Measurements from ENCODE around the gene TMC8.

The TMC8 gene

DNA sequence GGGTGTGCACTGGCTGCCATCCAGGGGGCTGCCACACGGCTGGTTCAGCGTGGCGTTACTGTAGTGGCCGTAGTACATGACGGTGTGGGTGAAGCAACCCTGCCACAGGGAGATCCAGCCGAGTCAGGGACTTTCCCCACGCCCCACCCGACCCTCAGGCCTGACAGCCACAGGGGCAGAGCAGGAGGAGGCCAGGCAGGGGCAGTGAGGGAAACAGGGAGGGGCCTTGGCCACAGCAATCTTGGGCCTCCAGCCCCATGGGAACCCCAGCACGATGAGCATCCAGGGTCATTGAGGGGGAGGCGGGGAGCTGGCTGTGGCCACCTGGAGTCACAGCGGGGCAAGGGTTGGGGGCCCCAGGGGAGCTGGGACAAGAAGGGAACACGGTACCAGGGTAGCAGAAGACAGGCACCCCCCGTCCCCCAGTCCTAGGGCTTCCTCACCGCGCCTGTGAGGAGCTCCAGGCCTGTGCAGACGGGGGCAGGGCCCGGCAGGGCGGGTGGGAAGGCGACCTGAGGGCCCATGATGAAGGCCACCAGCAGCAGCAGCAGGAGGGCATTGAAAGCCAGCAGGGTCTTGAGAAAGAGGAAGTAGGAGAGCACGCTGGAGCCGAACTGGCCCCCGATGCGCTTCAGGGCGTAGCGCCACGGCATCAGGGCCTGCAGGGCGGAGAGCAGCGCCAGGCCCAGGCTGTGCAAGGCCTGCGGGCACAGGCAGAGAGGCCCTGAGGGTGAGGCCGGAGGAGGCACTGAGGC, 6.3 kb upstream of the TMC8 start:
- no peak for DNase-seq

GRCh38 chr17:78124836-78125137, 5.8 kb upstream of the TMC8 start:
- no peak for DNase-seq

GRCh38 chr17:78125138-78125913, 5.2 kb upstream of the TMC8 start:
- no peak for DNase-seq

GRCh38 chr17:78125976-78126894, 4.3 kb upstream of the TMC8 start:
- no peak for DNase-seq

GRCh38 chr17:78126895-78127238, 3.7 kb upstream of the TMC8 start:
- no peak for DNase-seq

DNA sequence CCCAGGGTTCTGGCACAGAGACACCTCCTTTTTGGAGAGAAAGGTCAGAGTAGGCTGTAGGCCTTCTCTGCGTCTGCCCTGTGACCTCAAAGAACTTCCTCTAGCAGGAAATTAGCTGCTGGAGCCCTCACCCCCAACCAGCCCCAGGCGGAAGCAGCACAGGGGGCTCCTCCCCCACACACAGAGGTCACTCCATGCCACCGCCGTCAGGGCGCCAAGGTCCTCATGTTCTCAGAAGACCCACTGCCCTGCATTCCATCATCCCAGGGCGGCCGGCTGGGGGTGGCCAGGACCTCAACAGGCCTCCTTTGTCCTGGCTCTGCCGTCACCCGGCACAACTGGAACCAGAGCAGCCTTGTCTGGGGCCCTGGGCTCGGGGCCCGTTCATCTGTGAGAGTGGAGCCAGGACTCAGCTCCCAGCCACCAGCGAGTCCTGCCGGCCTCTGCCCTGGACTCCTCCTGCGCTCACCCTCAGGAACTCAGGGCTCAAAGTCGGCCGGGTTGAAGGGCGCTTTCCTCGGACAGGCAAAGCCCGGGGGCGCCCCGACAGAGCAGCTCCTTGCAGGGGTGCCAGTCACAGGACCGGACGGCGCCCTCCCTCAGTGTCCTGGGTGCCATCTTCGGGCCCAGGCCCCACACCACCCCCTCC, 3.2 kb upstream of the TMC8 start:
- peak; percentile 62 for DNase-seq

GRCh38 chr17:78127888-78128550, 2.6 kb upstream of the TMC8 start:
- DNase-seq = no peak

GRCh38 chr17:78128551-78129350, 1.8 kb upstream of the TMC8 start, which contains the start of gene TMC6:
TSS of gene TMC6 (minus strand) at chr17:78128755. CDS start at chr17:78126832, 1,923 bp downstream.
- peak; percentile 73 for DNase-seq

- no peak for DNase-seq
These were observed 1.1 kb upstream of the TMC8 start for GRCh38 chr17:78129351-78130089.

GRCh38 chr17:78130090-78130436, 508 bp upstream of the TMC8 start:
- DNase-seq = no peak

- peak; percentile 45 for DNase-seq
These were observed 857 bp downstream of the TMC8 start for GRCh38 chr17:78131172-78132083.

GRCh38 chr17:78132084-78132676, 1.6 kb downstream of the TMC8 start:
- no peak for DNase-seq

- DNase-seq = no peak
These were observed 2.2 kb downstream of the TMC8 start for GRCh38 chr17:78132767-78133178.

DNA sequence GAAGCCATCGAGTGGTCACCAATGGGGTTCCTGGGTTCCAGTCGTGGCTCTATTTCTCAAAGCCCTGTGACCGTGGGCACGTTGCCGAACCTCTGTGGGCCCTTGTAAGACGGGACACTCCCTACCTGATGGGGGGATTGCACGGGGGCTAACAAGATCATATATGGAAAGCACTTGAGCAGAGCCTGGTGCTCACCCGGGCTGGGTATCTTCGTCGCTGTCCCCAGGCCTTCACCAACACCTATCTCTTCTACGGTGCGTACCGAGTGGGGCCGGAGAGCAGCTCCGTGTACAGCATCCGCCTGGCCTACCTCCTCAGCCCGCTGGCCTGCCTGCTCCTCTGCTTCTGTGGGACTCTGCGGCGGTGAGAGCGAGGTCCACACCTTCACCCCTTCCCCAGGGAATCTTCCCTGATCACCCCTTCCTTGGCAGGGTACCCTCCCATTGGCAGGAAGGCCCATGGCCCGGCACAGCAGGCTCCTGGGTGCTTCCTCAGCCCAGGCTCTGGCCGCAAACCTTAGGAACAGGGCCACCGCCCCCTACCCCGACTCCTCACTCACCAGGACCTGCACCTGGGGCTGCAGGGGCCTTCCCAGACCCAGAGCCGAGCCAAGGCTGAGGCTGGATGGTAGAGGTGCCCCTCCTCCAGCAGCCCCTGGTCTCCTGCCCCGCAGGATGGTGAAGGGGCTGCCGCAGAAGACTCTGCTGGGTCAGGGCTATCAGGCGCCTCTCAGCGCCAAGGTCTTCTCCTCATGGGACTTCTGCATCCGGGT, 2.8 kb downstream of the TMC8 start:
- no peak for DNase-seq

DNA sequence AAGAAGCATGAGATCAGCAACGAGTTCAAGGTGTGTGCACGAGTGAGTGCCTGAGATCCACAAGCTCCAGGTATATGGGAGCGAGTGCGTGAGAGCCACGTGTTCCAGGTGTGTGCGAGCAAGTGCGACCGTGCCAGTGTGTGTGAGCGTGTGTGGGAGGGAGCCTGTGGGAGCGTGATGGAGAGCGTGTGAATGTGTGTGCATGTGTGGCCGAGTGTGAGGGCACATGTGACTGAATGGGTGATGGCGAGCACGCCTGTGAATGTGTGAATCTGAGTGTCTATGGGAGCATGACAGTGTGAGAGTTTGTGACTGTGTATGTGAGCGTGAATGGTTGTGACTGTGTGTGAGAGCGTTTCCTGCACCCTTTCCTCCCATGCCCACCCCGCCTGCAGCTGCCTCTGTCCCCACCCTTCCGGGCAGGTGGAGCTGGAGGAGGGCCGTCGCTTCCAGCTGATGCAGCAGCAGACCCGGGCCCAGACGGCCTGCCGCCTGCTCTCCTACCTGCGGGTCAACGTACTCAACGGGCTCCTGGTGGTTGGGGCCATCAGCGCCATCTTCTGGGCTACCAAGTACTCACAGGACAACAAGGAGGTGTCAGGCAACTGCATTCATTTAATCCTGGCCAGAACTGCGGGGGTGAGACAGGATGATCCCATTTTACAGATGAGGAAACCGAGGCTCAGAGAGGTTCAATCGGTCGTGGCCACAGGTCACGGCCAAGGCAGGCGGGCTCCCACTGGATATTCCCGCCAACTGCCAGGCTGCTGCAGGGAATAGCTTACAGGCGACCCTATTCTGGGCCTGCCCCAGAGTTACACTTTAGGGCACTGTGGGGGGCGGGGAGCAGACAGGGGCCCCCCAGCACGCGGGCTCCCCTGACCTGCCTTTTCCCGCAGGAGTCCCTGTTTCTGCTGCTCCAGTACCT, 3.7 kb downstream of the TMC8 start:
- DNase-seq = peak; percentile 79

DNA sequence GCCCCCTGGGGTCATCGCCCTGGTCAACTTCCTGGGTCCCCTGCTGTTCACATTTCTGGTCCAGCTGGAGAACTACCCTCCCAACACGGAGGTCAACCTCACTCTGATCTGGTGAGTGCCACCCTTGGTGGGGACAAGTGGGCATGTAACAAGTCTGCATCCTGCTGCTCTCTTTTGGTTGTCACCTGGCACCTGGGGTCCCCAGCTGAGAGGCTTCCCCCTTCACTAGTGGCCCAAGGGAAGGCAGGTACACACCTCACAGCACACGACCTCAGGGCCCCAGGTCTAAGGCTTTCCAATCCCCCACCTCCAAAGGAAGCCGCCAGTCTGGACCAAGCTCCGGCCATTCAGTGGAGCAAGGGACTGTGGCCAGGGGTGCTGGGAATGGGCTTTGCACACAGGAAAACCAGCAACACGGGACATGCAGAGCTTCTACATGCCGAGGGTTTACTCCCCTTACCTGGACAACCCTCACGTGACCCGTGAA, 4.4 kb downstream of the TMC8 start:
- no peak for DNase-seq
